ENCODE results near the gene SRRM4.

- no peak for TF ChIP-seq EZH2 (IDR thresholded peaks at IDR 0.05; ENCODE audit: borderline replicate concordance, insufficient read depth, low read length, poor library complexity, severe bottlenecking)
- no peak for TF ChIP-seq POLR2AphosphoS5 (IDR thresholded peaks at IDR 0.05)
These were observed 90.4 kb downstream of the SRRM4 start for GRCh38 chr12:119071638-119072231.
